Left hindlimb (tissue), 1 donor: ENCODE measurements around the gene FMN1.
"Not testable (repeated sequence)": the region's sequence is repeated elsewhere in the genome, so short reads cannot be mapped to it uniquely, and the experiment has no call there.

ENCODE experiments used
- DNase-seq: peaks from one replicate; pipeline ENCODE4 v3.0.0-alpha.2; 2018

FMN1 gene

DNA sequence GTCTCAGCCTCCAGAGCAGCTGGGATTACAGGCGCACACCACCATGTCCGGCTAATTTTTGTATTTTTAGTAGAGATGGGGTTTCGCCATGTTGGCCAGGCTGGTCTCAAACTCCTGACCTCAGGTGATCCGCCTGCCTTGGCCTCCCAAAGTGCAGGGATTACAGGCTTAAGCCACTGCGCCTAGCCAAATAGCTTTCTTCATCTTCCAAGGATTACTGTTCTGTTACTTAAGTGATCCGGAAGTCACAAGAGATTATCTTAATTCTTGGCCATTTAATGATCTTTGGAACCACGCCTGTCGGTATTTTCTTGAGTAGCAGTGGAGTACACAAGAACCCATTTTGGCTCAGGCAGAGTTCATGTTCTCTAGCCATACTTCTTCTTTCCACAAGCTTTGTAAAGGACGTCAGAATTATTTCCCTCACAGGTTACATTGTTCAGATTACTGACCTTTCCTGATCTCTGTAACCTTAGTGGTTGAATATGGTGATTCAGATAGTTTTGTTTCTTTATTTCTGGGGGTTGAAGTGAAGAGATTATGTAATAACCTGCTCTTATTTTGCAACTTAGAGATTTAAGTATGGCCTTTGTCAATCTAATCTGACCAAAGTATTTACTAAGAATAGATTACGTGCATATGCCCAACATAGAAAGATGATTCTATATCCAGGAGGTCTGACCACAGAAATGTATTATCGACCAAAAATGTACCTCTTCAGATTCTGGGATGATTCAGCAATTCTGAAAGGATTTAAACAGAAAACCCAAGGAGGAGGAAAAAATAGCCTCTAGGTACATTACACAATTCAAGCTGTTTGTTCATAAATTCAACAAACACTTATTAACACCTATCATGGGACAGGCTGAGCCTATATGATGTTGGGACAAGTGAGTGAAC, 344.5 kb downstream of the FMN1 start:
- DNase-seq, result no peak

DNA sequence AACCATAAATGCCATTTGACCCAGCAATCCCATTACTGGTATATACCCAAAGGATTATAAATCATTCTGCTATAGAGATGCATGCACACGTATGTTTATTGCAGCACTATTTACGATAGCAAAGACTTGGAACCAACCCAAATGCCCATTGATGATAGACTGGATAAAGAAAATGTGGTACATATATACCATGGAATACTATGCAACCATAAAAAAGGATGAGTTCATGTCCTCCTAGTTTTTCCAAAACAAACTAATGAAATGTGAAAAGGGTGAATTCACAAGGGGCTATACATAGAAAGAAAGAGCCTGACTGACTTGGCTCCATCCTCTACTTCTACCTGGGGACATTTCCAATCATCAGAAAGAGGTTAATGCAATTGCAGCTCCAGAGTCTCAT, 347.8 kb downstream of the FMN1 start:
- not testable (repeated sequence) for DNase-seq

DNA sequence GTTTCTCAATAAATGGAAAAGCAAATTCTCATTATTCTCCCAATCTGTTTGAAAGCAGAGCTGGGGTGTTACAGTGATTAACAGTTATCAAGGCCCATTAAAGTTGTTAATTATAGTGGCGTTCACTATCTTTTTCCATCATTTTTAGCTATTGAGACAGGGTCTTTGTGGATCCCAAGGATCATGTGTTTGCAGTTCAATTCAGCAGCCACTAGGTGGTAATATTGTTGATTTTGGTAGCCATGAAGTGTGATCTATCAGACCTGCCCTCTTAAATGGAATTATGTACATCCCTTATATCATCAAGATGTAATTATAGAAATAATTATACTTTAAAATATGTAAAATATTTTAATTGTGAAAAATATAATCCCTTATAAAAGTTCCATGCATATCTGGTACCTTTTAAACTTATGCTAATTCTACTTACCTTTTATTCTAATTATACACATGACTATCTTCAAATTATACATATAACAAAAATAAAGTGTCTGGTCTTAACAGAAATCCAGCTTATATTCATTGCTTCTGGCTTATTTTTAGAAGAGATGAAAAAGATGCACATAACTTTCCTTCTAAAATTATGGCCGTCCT, 350.3 kb downstream of the FMN1 start:
- no peak for DNase-seq

DNA sequence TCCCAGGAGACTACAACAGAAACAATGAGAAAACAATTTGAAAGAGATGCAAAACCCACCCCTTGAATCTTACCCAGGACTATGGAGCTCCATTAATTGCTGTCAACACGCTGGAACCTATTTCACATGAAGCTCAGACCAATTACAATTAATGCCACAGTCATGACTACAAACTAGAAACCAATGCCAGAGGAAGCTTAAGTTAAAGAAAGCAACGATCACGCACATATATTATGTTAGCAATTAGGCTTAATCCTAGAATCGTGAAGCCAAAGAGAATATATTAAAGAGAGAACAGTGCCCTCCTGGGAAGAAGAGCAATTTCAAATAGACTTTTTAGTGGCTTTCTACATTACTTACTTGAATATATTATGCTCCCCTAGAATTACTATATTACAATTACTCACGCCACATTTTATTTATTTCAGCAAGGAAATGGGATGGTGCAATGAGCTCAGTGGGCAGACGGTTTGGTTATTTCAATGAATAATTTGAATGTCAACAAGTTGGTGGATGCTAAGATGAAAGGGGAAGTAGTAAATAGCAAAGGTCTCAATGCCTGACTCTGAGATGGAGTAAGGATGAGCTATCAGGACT, 351.2 kb downstream of the FMN1 start:
- no peak for DNase-seq

DNA sequence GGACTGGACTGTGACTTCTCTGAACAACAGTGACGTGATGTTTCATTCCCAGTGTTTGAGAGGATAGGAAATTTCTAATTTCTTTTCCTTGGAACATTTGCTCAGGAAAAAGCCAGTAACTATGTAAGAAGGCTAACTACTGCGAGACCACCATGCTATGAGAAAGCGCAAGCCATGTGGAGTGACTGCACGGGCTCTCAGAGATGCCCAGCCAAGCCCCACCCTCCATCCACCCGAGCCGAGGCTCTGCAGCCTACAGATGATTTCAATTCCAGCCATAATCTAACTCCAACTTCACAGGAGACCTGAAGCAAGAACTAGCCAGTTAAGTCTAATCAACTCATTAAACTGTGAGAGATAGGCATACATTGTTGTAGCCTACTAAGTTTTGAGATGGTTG, 352.4 kb downstream of the FMN1 start:
- no peak for DNase-seq

DNA sequence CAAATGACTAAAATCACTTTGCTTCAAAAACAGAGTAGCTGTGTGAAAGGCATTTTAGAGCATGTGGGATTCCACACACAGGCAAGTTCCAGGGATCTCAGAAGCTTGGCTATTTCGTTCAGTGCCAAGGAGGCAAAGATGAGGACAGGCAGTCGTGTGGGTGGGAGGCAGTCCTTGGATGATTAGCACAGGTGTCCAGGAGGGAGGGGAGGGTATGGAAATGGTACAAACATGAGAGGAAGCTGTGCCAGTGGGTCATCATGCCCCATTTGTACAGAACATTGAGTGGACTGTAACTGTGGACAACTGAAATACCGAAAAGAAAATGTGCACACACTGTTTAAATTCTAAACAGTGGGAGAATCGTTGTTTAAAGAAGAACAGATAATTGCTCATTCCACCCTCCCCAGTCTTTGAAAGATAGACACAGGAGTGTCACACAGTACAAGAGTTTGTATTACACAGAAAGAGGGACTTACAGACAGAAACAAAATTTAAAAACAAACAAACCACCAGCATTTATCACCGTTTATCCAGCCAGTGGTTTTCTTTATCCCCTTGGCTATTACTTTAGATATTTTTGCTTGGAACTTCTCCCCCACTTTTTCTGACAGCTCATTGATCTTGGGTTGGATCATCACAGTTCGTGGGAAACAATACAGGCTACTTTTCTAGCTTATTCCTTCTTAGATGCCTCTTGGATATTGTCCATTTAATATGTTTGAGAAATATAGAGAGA, 353.8 kb downstream of the FMN1 start:
- no peak for DNase-seq

DNA sequence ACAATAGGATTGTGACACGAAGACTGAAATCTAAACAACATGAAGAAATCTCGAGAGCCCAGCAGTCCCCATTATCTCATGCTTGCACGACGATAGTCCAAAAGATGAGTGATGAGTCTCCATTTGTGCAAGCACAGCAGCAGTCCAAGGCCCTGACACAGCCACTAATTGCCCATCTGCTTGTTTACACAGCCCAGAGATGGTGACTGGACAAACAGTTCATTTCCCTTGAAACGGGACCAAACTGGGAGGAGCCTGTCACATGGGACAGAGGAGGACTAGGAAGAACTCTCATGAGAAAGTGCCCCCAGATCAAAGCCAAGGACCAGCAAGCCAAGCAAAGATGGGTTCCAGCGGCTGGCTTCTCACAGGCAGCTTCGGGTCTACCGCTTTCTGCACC, 355.7 kb downstream of the FMN1 start:
- DNase-seq, result no peak

DNA sequence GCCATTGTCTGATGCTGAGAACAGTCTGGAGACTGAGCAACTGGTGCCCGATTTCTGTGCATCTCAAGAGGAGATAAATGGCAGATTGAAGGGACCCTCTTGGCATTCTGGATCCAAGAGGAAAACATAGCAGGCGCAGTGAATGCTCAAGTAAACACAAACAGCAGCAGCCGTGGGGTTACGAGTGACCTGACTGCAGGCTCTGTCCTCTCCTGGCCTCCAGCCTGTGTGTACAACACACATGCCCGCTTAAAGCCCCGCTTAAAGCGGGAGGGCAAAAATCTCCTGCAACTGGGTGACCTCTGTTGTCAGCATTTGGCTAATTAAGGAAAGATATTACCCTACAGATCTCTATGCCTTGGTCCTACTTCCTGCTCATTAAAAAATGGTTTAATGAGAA, 356.2 kb downstream of the FMN1 start:
- no peak for DNase-seq

DNA sequence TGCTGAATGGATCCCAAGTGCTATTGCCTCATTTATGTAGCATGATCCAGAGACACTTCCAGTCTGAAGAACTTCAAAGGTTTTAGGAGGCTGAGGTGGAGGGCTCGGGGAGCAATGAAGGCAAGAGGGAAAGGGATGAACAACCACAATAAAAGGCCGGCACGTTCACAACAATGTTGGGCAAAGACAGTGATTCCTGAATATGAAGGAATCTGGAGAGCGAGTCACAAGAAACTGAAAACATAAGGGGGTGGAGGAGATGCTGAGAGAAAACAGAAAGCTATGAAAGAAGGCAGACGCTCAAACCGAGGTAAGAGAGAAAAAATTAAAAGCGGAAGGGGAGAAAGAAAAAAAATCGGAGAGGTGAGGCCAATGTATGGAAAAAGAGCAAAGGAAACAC, 356.6 kb downstream of the FMN1 start:
- no peak for DNase-seq

DNA sequence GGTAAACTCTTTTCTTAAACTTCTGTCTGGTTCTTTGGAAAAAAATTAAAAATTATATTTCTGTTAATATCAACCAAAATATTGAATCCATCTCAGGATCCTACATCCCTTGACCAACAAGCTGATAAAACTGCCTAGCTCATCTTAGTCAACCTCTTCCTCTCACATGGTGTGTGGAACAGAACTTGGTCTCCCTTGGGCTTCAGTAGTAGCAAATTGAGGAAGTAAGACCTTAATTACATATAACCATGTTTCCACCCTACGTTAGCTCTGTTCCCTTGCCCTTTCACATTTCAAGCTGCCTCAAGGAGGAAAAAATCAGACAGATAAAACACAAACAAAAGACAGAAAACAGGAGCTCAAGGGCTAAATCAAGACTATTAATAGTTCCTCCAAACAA, 360.4 kb downstream of the FMN1 start:
- no peak for DNase-seq

DNA sequence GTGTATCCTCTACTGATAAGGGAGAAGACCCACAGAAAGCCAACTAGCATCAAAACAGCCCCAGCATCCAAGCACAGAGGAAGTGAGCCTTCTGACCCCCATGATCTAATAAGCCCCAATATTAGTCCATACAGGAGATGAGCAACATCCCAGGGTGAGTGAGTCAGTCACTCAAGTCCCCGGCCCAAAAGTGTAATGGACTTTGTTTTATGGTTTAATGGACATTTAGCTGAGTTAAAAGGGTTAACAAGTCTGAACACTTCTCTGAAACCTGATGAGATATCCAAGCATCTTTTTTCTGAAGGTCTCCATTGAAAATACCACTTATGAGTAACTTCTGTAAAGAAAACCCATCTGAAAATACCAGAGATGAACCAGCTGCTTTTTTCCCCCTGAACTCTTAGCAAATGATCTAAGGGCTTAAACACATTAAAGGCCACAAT, 361.1 kb downstream of the FMN1 start:
- DNase-seq, result no peak

DNA sequence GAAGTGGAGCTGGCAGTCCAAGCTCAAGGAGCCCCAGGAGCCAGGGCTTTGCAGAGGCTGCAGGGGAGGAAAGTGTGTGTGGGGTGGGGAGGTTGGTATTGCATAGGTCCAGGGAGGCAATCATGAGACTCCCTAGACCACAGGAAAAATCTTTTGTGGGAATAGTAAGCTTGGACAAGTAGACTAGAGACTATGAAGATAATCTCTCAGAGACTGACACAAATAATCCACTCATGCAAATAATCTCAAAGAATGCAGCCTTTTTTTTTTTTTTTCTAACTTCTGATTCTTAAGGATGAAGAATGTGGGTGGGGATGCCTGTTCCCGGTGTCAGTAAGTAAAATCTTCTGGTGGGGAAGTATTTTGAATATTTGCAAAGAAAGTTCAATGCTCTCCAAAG, 363.0 kb downstream of the FMN1 start:
- DNase-seq, result no peak

DNA sequence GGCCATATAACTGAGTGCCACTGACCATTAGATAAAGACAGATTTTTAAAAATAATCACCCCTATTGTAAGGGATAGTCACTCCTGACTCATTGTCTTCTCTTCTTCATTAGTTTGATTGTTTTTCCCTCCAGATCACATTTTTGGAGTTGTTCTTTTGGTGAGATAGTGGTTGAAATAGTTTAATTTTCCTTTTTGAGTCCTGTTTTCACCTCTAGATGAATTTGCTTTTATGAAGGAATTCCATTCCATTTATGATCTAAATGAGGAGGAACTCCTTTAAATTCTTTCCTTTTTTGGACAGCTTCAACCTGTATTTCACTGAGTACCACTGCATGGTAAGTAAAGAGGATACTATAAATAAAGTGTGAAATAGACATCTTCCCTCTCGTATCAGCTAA, 364.3 kb downstream of the FMN1 start:
- no peak for DNase-seq

DNA sequence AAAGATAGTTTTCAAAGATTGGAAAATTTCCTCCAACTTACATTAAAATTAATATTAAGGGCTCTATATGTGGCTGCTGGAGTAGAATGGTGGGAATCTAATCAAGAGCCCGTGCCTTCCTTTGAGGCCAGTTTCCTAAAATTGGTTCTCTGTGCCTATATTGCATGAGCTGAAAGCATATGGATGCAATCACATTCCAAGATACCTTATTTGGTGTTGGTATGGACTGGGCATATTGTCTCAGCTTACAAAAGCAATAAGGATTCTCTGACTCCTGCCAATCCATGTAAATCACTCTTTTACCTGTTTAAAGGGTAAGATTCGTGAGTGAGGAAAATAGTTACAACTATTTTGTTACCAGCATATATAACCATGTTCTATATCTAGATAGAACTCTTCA, 365.1 kb downstream of the FMN1 start:
- DNase-seq, result no peak

DNA sequence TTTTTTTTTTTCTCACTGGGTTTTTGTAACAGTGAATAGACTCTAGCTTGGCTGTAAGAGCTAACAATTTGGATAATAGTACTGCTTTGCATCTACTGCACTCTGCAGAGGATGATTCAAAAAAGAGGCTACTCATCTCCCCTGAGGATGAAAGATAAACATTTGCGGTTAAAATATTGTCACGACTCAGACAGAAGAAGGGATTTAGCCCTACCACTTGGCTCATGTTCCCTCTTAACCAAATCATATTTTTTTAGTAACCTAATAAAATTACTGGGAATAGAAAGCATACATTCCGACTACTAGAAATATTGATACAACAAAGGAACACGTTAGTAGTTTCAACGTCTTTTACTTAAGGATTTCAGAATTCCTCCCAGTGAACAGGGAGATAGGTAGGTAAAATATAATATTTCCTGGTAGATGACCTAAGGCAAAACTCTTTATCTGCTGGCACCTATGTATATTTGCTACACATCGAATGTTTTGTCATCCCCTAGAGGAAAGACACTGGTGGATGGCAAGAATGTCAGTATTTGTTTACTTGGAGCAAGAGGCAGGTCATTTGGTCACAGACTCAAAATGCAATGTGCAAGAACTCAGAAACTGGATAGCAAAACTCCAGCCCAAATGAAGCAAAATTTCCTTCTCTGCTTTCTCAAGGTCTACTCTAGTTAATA, 365.9 kb downstream of the FMN1 start:
- DNase-seq, result no peak

DNA sequence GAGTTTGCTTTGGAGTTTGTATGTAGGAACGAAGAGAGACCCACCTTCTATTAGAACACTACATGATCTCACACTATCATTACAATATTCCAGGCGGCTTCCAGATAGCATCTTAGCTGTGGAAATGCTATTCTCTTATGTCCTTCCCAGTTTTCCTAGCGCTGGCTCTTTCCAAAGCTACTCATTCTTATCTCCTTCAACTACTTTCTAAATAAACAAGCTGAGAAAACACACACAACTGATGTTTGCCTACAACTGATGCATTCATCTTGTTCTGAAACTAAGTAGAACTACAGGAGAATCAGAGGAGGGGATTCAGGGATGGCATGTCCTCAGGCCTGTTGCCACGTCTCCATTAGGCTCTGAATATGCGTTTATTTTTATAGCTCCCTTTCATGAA, 367.8 kb downstream of the FMN1 start:
- no peak for DNase-seq

DNA sequence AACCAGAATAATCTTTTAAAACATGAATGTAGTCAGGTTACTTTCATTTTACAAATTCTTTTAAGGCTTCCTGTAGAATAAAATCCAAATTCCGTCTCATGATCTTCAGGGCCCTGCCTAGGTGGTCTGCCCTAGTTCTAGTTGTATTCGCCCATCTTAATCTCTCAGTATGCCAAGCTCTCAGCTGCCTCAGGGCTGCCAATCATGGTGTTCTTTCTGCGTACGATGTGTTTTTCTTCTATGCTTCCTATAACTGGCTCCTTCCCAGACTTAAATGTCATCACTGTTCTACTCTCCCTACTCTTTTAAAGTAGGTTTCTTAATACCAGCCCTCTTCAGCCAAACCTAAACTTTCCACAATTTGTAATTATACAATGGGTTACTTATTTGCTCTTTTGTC, 369.3 kb downstream of the FMN1 start:
- DNase-seq, result no peak

DNA sequence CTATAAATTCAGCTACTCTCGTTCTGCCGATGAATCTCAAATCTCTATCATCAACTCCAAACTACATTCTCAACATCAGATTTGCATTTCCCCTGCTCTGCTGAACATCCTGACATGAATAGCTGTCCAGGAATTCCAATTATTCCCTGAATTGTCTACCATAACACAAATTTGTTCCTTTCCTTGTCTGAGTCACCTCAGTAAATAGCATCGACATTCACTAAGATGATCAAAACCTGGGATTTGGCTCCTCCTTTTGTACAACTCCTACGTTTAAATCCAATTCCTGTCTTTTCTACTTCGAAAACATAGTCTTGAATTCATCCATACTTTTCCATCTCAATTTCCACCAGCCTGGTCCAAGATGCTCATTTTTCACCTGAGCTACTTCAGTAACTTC, 369.7 kb downstream of the FMN1 start:
- no peak for DNase-seq

DNA sequence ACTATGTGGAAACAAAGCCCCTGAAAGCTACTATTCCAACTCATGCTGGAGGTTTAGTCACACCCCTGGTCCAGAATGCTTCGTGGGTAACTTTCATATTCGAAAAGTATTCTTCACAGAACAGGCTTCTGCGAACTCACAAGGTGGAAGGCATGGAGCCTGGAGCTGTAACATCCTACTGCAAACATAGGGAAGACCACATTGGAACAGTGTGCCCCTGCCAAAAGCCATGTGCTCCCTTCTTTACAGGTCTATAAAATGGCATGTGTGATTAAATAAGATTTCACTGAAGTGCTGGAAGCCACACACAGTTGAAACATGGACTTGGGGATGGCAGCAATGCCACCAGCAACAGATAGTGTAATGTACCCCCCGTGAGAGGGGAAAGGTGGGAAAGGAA, 370.8 kb downstream of the FMN1 start:
- no peak for DNase-seq

DNA sequence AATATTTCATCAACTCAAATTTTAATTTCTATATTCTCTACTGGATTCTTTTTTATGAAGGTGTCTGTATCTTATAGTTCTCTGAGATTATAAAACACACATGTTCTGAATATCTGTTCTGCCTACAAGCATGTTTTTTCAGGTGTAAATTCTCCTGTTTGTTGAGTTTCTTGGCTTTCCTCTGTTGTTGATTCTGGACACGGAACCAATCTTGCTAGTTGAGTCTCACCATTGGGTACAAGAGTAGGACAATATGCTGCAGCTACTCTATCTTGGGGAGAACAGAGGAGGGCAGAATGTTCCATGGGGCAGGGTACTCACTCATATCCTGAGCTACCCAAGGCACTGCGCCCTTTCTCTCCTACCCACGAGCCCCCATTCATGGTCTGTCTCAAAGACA, 371.8 kb downstream of the FMN1 start:
- DNase-seq, result no peak

DNA sequence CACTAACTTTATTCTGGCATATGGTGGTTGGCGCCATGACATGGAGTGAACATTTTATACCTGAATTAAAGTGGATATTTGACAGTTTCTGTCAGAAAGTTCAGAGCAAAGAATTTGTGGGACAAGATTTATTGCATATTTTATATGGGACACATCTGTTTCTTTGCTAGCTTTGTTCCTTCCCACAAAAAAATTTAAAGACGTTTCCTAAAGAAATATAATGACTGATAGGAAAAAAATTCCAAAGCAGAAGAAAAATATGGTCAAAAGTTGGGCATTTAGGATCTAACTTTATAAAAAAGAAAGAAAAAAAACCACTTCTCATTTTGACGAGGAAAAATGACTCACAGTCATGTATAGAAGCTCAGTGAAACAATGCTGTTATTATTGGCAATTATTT, 375.1 kb downstream of the FMN1 start:
- no peak for DNase-seq

DNA sequence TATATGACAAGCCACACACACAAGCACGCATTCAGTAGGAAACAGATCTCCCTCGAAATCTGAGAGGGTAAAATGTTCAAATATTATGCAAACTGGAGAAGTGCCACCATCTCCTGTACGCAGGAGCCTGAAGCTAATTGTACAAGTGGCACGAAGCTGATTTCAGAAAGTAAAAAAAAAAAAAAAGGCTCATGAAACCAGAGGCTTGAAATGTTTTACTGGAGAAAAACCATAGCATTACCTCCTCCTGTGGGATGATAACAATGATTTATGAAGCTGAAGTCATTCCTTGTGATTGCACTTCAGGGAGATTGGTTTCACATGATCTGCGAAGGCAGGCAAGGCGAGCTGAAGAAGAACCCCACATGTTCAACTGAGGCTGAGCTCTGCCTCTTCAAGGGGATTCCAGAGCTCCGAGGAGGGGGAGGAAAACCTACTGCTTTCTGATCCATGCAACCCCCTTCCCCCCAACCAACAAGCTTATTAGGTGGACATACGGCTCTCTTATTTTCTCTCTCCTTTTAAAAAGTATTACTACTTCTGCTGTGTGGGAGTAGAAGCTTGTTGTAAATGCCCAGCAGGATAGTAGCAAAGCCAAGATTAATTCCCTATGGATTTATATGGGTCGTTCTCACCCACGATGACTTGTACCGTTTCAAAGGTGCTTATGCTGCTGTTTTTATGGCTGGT, 375.6 kb downstream of the FMN1 start:
- DNase-seq, result no peak
